A549 (cell line): ENCODE data around the gene ZNF532. TPM values are rescaled to one million over a fixed set of nuclear protein-coding genes. Genes with fewer than 3 reads are reported as not detected.

Experiments used
- ATAC-seq, 2 experiments: fragments of 200-7000 bp in 1 of 2; fragments of >200 bp in 1 of 2; cut with Nextera tagmentation in 1 of 2; cut with Tn5 transposase in 1 of 2; 3 replicates each; pipeline versions ENCODE4 v1.8.0 to v1.9.1; 2018 to 2020; ENCODE audit warnings: mild to moderate bottlenecking in 1 of 2, moderate library complexity in 1 of 2
- CTCF ChIA-PET: fragments of 300-600 bp; sonication (Branson Sonifier 250); formaldehyde crosslinking; extraction: SDS; loops from one replicate; lab custom pipeline; 2021; ENCODE audit warnings: antibody characterized with exemption, inconsistent platforms; lab: Yijun Ruan, JAX
- POLR2A ChIA-PET: fragments of 350-600 bp; formaldehyde crosslinking; extraction: SDS; loops from one replicate; lab custom pipeline; 2021; ENCODE audit warnings: antibody characterized with exemption, inconsistent platforms; lab: Yijun Ruan, JAX
- DNase-seq, 2 experiments: peaks; one replicate each; pipeline versions ENCODE4 v3.0.0 to v3.0.0-alpha.2; 2011 to 2016; ENCODE audit warnings: low read depth in 1 of 2, low spot score in 1 of 2
- FAIRE-seq: peaks from 2 replicates; lab custom pipeline; 2011; peaks lifted over from hg19 to GRCh38; lab: Jason Lieb, UNC
- H3K27ac ChIP-seq, 2 experiments: fragments of >200 bp; sonication (Bioruptor Twin); formaldehyde crosslinking; 3 replicates each; pipeline ENCODE4 v1.5.1; 2016 to 2017
- H3K4me1 ChIP-seq: fragments of >200 bp; sonication (Bioruptor Twin); formaldehyde crosslinking; 3 replicates; pipeline ENCODE4 v1.6.1; 2016
- H3K4me2 ChIP-seq: fragments of >200 bp; sonication (Bioruptor Twin); formaldehyde crosslinking; 3 replicates; pipeline ENCODE4 v1.6.1; 2016
- H3K4me3 ChIP-seq: fragments of >200 bp; sonication (Bioruptor Twin); formaldehyde crosslinking; 3 replicates; pipeline ENCODE4 v1.5.1; 2016
- H3K9me3 ChIP-seq: fragments of >200 bp; sonication (Bioruptor Twin); formaldehyde crosslinking; 3 replicates; pipeline ENCODE4 v1.6.1; 2016
- BCL3 ChIP-seq: fragments of >200 bp; sonication (Bioruptor Twin); formaldehyde crosslinking; IDR thresholded peaks from 3 replicates; pipeline ENCODE4 v1.6.1; 2016
- BHLHE40 ChIP-seq: IDR thresholded peaks from 2 replicates; pipeline ENCODE4 v1.6.1; 2012; ENCODE audit warnings: low read depth, low read length, inconsistent platforms
- CBX2 ChIP-seq: fragments of 200-600 bp; sonication (generic); IDR thresholded peaks from 2 replicates; pipeline ENCODE4 v1.6.1; 2016; ENCODE audit warnings: low read depth, mild to moderate bottlenecking, borderline replicate concordance
- CBX8 ChIP-seq: fragments of 200-600 bp; sonication (generic); IDR thresholded peaks from 2 replicates; pipeline ENCODE4 v1.6.1; 2016
- E2F6 ChIP-seq: IDR thresholded peaks from 2 replicates; pipeline ENCODE4 v1.6.1; 2012; ENCODE audit warnings: low read depth, borderline replicate concordance
- EHF ChIP-seq: fragments of 250-450 bp; sonication (Bioruptor Pico); IDR thresholded peaks from 2 replicates; pipeline ENCODE4 v1.5.0; 2020; ENCODE audit warnings: mild to moderate bottlenecking
- EHMT2 ChIP-seq: fragments of 200-600 bp; sonication (generic); IDR thresholded peaks from 2 replicates; pipeline ENCODE4 v1.6.1; 2016; ENCODE audit warnings: antibody characterized with exemption, low read depth, mild to moderate bottlenecking, moderate library complexity
- ELK1 ChIP-seq: fragments of 150-350 bp; IDR thresholded peaks from 2 replicates; pipeline ENCODE4 v1.6.1; 2014; ENCODE audit warnings: low read depth, mild to moderate bottlenecking, low read length
- EP300 ChIP-seq, 2 experiments: fragments of >200 bp; sonication (Bioruptor Twin); formaldehyde crosslinking; IDR thresholded peaks; 2 replicates in 1 of 2; 3 replicates in 1 of 2; pipeline ENCODE4 v1.6.1; 2016 to 2017
- ESRRA ChIP-seq: fragments of 150-350 bp; IDR thresholded peaks from 2 replicates; pipeline ENCODE4 v1.6.1; 2014; ENCODE audit warnings: mild to moderate bottlenecking, low read length, borderline replicate concordance
- FOSB ChIP-seq: fragments of 250-450 bp; sonication (Bioruptor Pico); IDR thresholded peaks from 2 replicates; pipeline ENCODE4 v1.5.0; 2020; ENCODE audit warnings: mild to moderate bottlenecking, moderate library complexity
- GATA3 ChIP-seq: IDR thresholded peaks from 2 replicates; pipeline ENCODE4 v1.6.1; 2012; ENCODE audit warnings: borderline replicate concordance
- HES2 ChIP-seq: fragments of >200 bp; sonication (Bioruptor Twin); formaldehyde crosslinking; IDR thresholded peaks from 2 replicates; pipeline ENCODE4 v1.6.1; 2016
- HOXA7 ChIP-seq: fragments of 250-450 bp; sonication (Bioruptor Pico); IDR thresholded peaks from 2 replicates; pipeline ENCODE4 v1.5.0; 2020; ENCODE audit warnings: mild to moderate bottlenecking, moderate library complexity
- HOXB13 ChIP-seq: fragments of 250-450 bp; sonication (Bioruptor Pico); IDR thresholded peaks from 2 replicates; pipeline ENCODE4 v1.5.0; 2020; ENCODE audit warnings: low read depth, mild to moderate bottlenecking, moderate library complexity
- HOXB5 ChIP-seq: fragments of 250-450 bp; sonication (Bioruptor Pico); IDR thresholded peaks from 2 replicates; pipeline ENCODE4 v1.5.0; 2020; ENCODE audit warnings: mild to moderate bottlenecking, moderate library complexity
- JUN ChIP-seq, 2 experiments: fragments of >200 bp; sonication (Bioruptor Twin); formaldehyde crosslinking; IDR thresholded peaks; 2 replicates in 1 of 2; 3 replicates in 1 of 2; pipeline ENCODE4 v1.6.1; 2016 to 2017
- JUNB ChIP-seq: fragments of >200 bp; sonication (Bioruptor Twin); formaldehyde crosslinking; IDR thresholded peaks from 2 replicates; pipeline ENCODE4 v1.6.1; 2016
- MAFK ChIP-seq: fragments of 450-650 bp; IDR thresholded peaks from 2 replicates; pipeline ENCODE4 v1.6.1; 2014; ENCODE audit not compliant: partially characterized antibody
- MAZ ChIP-seq: fragments of 150-350 bp; IDR thresholded peaks from 2 replicates; pipeline ENCODE4 v1.6.1; 2014; ENCODE audit warnings: antibody characterized with exemption, low read depth, low read length, borderline replicate concordance
- RARB ChIP-seq: fragments of 250-450 bp; sonication (Bioruptor Pico); IDR thresholded peaks from 2 replicates; pipeline ENCODE4 v1.8.0; 2021; ENCODE audit warnings: mild to moderate bottlenecking, moderate library complexity
- RCOR1 ChIP-seq: fragments of 150-350 bp; IDR thresholded peaks from 2 replicates; pipeline ENCODE4 v1.6.1; 2014; ENCODE audit warnings: antibody characterized with exemption, low read length, low read depth
- REST ChIP-seq: fragments of 200-600 bp; sonication (generic); IDR thresholded peaks from 2 replicates; pipeline ENCODE4 v1.6.1; 2016; ENCODE audit warnings: antibody characterized with exemption, mild to moderate bottlenecking, moderate library complexity
- RFX5 ChIP-seq: fragments of 450-650 bp; IDR thresholded peaks from 2 replicates; pipeline ENCODE4 v1.7.1; 2014; ENCODE audit warnings: antibody characterized with exemption, mild to moderate bottlenecking, moderate library complexity
- TFCP2L1 ChIP-seq: fragments of 250-450 bp; sonication (Bioruptor Pico); IDR thresholded peaks from 2 replicates; pipeline ENCODE4 v1.5.0; 2021; ENCODE audit warnings: mild to moderate bottlenecking
- USF2 ChIP-seq: fragments of 450-650 bp; IDR thresholded peaks from 2 replicates; pipeline ENCODE4 v1.6.1; 2014; ENCODE audit warnings: antibody characterized with exemption
- ZC3H11A ChIP-seq: fragments of 450-650 bp; IDR thresholded peaks from 2 replicates; pipeline ENCODE4 v1.6.1; 2014; ENCODE audit warnings: antibody characterized with exemption, mild to moderate bottlenecking
- ZNF302 ChIP-seq: fragments of 250-450 bp; sonication (Bioruptor Pico); IDR thresholded peaks from 2 replicates; pipeline ENCODE4 v1.9.0; 2021; ENCODE audit warnings: inconsistent platforms, mild to moderate bottlenecking, moderate library complexity
- WGBS: methylation state at CpG from one replicate; pipeline ENCODE4 v1.1.6; 2017; ENCODE audit errors: missing lambda C conversion rate; 5-methylcytosine and 5-hydroxymethylcytosine counted together
- polyA plus RNA-seq, 4 experiments: library from polyadenylated mRNA; depleted of rRNA in 3 of 4; stranded (reverse); fragments of >200 nt; fragmentation: RNase III in 1 of 4; extraction: RNeasy Plus Mini Kit Qiagen cat#74134 plus additional on column Dnase treatment in 1 of 4; gene quantifications; 2 replicates in 3 of 4; 3 replicates in 1 of 4; pipeline ENCODE4 v1.2.3, GENCODE V29; 2011 to 2017

ZNF532 gene
- polyA plus RNA-seq, 2 of the 4 experiments (the other 2 are of a cell fraction), result 26.8 to 64.6 TPM

GRCh38 chr18:58878640-58879039, 14.0 kb downstream of the ZNF532 start:
- POLR2A ChIA-PET, result no interaction called here
- Histone ChIP-seq H3K4me2 (no peak overlapping the region), H3K4me1 (peaks cover 19% of the 10 kb centered on the region), H3K9me3 (no peaks in the 10 kb centered on the region)
- no peak for ATAC-seq
- no peak for TF ChIP-seq EHF
- TF ChIP-seq CBX8, result no peak
- TF ChIP-seq ZNF302 (CRISPR knock-in tag), result no peak
- no peak for TF ChIP-seq BHLHE40
- TF ChIP-seq, all 56 proteins: peak for 0
- CTCF ChIA-PET, result interaction anchor here (0.8 to 2.2 kb wide), 3 partner anchors 14 to 192 kb away, joined by 3 to 6 read pairs (median 6); partner anchors contain the start of gene ZNF532
- 100% methylated on average over 3 of the region's 3 CpGs for WGBS
- Histone ChIP-seq H3K27ac (no peak overlapping the region), H3K4me3 (no peak overlapping the region)
- DNase-seq (no peak), FAIRE-seq (no peak)

GRCh38 chr18:58881477-58881876, 16.8 kb downstream of the ZNF532 start:
- no peak overlapping the region for H3K4me2 ChIP-seq
- no peak for ATAC-seq
- ChIA-PET POLR2A (interaction anchor here (0.8 kb wide), 1 partner anchor 14 kb away, joined by 3 read pairs; no protein-coding TSS in a partner anchor), CTCF (interaction anchor here (1.0 to 1.7 kb wide), 4 partner anchors 14 to 113 kb away, joined by 3 to 4 read pairs (median 4); no protein-coding TSS in a partner anchor)
- WGBS, result 80% methylated on average over 2 of the region's 2 CpGs
- H3K27ac ChIP-seq, result no peak overlapping the region
- FAIRE-seq, result no peak
- no peaks in the 10 kb centered on the region for H3K9me3 ChIP-seq
- TF ChIP-seq EP300 (IDR thresholded peaks at IDR 0.05) (no peak), RARB (no peak), REST (no peak), JUNB (no peak), HOXB5 (no peak), ELK1 (no peak), TFCP2L1 (CRISPR knock-in tag) (no peak), MAFK (no peak), RFX5 (no peak), ZC3H11A (no peak), CBX2 (no peak), HOXA7 (no peak), FOSB (CRISPR knock-in tag) (no peak), GATA3 (no peak)
- H3K4me3 ChIP-seq, result no peak overlapping the region
- no peak for DNase-seq
- peaks cover 21% of the 10 kb centered on the region for H3K4me1 ChIP-seq

GRCh38 chr18:58882044-58882443, 17.4 kb downstream of the ZNF532 start:
- Histone ChIP-seq H3K9me3 (no peaks in the 10 kb centered on the region), H3K4me3 (no peak overlapping the region), H3K4me1 (peaks cover 26% of the 10 kb centered on the region), H3K4me2 (no peak overlapping the region), H3K27ac (peak overlapping the region in 1 of 2 experiments; percentile 60; a peak in 1 of 6 replicates)
- TF ChIP-seq HOXB13 (CRISPR knock-in tag) (no peak), FOSB (CRISPR knock-in tag) (no peak), RCOR1 (no peak), BCL3 (no peak), USF2 (no peak), EHMT2 (no peak), HOXB5 (no peak), MAZ (no peak), HES2 (no peak), EP300 (IDR thresholded peaks at IDR 0.05) (no peak), RFX5 (no peak), BHLHE40 (no peak), ESRRA (no peak), E2F6 (no peak), MAFK (no peak), JUN (IDR thresholded peaks at IDR 0.05) (no peak)
- ATAC-seq, result no peak
- POLR2A ChIA-PET, result no interaction called here
- no peak for FAIRE-seq
- CTCF ChIA-PET, result interaction anchor here (0.6 to 1.2 kb wide), 3 partner anchors 99 to 118 kb away, joined by 3 to 4 read pairs (median 3); no protein-coding TSS in a partner anchor
- WGBS, result 98% methylated on average over 4 of the region's 4 CpGs
- DNase-seq, result no peak
